ENCODE results near the gene POLR1A.

The POLR1A gene

DNA sequence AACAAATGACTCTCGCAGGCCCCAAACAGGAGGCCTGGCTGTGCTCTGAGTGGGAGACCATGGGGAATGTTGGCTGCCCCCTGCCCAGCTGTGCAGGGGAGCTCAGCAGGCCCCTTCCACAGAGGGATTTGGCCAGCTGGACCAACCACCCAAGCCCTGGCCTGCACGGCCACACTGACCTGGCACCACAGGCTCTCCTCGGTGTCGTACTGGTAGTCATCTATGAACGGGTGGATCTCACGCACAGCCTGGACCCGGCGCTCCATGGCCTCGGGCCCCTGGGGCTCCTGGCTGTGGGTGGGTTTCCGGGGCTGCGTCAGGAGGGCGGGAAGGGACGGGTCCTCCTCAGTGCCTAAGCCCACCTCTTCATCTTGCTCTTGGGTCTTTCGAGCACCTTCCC lies 74.5 kb downstream of the POLR1A start:
- H3K79me2 ChIP-seq (ENCODE audit: insufficient read depth, low read length) = no peaks in the 10 kb centered on the region
- no peaks in the 10 kb centered on the region for H3K9me3 ChIP-seq (ENCODE audit: insufficient read depth, low read depth, low read length)
- peaks cover 82% of the 10 kb centered on the region; the same call in 1 of the 2 replicates for H3K36me3 ChIP-seq (ENCODE audit: insufficient read depth, low read length)
- no peak overlapping the region for H3K4me3 ChIP-seq (ENCODE audit: low read length, poor library complexity, severe bottlenecking)
- H3K4me1 ChIP-seq (ENCODE audit: insufficient read depth, low read length, poor library complexity, severe bottlenecking) = peaks cover 19% of the 10 kb centered on the region
- TF ChIP-seq EZH2phosphoT487 (IDR thresholded peaks at IDR 0.05; ENCODE audit: borderline replicate concordance) (no peak), CTCF (conservative IDR thresholded peaks at IDR 0.05; ENCODE audit: low read length) (no peak)
- H3F3A ChIP-seq (ENCODE audit: low read depth) = 0 out of 2 replicates have a peak, but pooled peaks cover 2% of the 10 kb centered on the region
- no peaks in the 10 kb centered on the region for H4K20me1 ChIP-seq (ENCODE audit: insufficient read depth, low read length, poor library complexity, severe bottlenecking)
- no peak overlapping the region for H3K4me2 ChIP-seq (ENCODE audit: low read depth, low read length, poor library complexity, severe bottlenecking)
- no peaks in the 10 kb centered on the region for H3K27me3 ChIP-seq (ENCODE audit: insufficient read depth, low read length, poor library complexity, severe bottlenecking)
- no peak overlapping the region for H3K9ac ChIP-seq (ENCODE audit: low read depth, low read length, poor library complexity, severe bottlenecking)
- H3K9me2 ChIP-seq (replicated peaks; ENCODE audit: low read depth, low read length) = no peaks in the 10 kb centered on the region
- H2AFZ ChIP-seq (ENCODE audit: low read length) = no peak overlapping the region

GRCh38 chr2:86029873-86030272 lies 75.8 kb downstream of the POLR1A start:
- Histone ChIP-seq H3K27me3 (ENCODE audit: insufficient read depth, low read length, poor library complexity, severe bottlenecking) (no peaks in the 10 kb centered on the region), H3K79me2 (ENCODE audit: insufficient read depth, low read length) (no peaks in the 10 kb centered on the region), H4K20me1 (ENCODE audit: insufficient read depth, low read length, poor library complexity, severe bottlenecking) (no peaks in the 10 kb centered on the region), H3K9me2 (replicated peaks; ENCODE audit: low read depth, low read length) (no peaks in the 10 kb centered on the region), H3K4me1 (ENCODE audit: insufficient read depth, low read length, poor library complexity, severe bottlenecking) (peaks cover 6% of the 10 kb centered on the region), H3K9ac (ENCODE audit: low read depth, low read length, poor library complexity, severe bottlenecking) (no peak overlapping the region), H3K9me3 (ENCODE audit: insufficient read depth, low read depth, low read length) (no peaks in the 10 kb centered on the region), H3K4me3 (ENCODE audit: low read length, poor library complexity, severe bottlenecking) (no peak overlapping the region), H3K4me2 (ENCODE audit: low read depth, low read length, poor library complexity, severe bottlenecking) (no peak overlapping the region), H3K36me3 (ENCODE audit: insufficient read depth, low read length) (peaks cover 90% of the 10 kb centered on the region; the same call in 1 of the 2 replicates), H3F3A (ENCODE audit: low read depth) (no peaks in the 10 kb centered on the region), H2AFZ (ENCODE audit: low read length) (no peak overlapping the region)
- TF ChIP-seq EZH2phosphoT487 (IDR thresholded peaks at IDR 0.05; ENCODE audit: borderline replicate concordance) (no peak), CTCF (conservative IDR thresholded peaks at IDR 0.05; ENCODE audit: low read length) (no peak)

GRCh38 chr2:86028766-86029381 lies 76.8 kb downstream of the POLR1A start:
- Histone ChIP-seq H3F3A (ENCODE audit: low read depth) (no peaks in the 10 kb centered on the region), H3K4me1 (ENCODE audit: insufficient read depth, low read length, poor library complexity, severe bottlenecking) (no peaks in the 10 kb centered on the region), H2AFZ (ENCODE audit: low read length) (no peak overlapping the region), H3K9ac (ENCODE audit: low read depth, low read length, poor library complexity, severe bottlenecking) (no peak overlapping the region), H3K9me2 (replicated peaks; ENCODE audit: low read depth, low read length) (no peaks in the 10 kb centered on the region), H3K4me3 (ENCODE audit: low read length, poor library complexity, severe bottlenecking) (no peak overlapping the region), H3K4me2 (ENCODE audit: low read depth, low read length, poor library complexity, severe bottlenecking) (no peak overlapping the region), H3K9me3 (ENCODE audit: insufficient read depth, low read depth, low read length) (no peaks in the 10 kb centered on the region), H4K20me1 (ENCODE audit: insufficient read depth, low read length, poor library complexity, severe bottlenecking) (no peaks in the 10 kb centered on the region), H3K79me2 (ENCODE audit: insufficient read depth, low read length) (no peaks in the 10 kb centered on the region), H3K27me3 (ENCODE audit: insufficient read depth, low read length, poor library complexity, severe bottlenecking) (no peaks in the 10 kb centered on the region), H3K36me3 (ENCODE audit: insufficient read depth, low read length) (peaks cover 83% of the 10 kb centered on the region; the same call in 1 of the 2 replicates)
- TF ChIP-seq EZH2phosphoT487 (IDR thresholded peaks at IDR 0.05; ENCODE audit: borderline replicate concordance) (no peak), CTCF (conservative IDR thresholded peaks at IDR 0.05; ENCODE audit: low read length) (no peak)

Data from Loucy (cell line).